WTC11 (cell line): Measurements from ENCODE around the gene MEGF11. TPM values are rescaled to one million over a fixed set of nuclear protein-coding genes. Genes with fewer than 3 reads are reported as not detected.

Experiments
- ATAC-seq: fragments of 200-7000 bp; cut with Tn5 transposase; 2 replicates; pipeline ENCODE4 v1.10.0; 2021; ENCODE audit warnings: mild to moderate bottlenecking, moderate library complexity
- CTCF ChIA-PET: fragments of 300-600 bp; sonication (Branson Sonifier 250); formaldehyde crosslinking; loops from one replicate; lab custom pipeline; 2021; ENCODE audit warnings: antibody characterized with exemption; lab: Charles Lee
- POLR2A ChIA-PET: fragments of 350-600 bp; sonication (Branson Sonifier 250); formaldehyde crosslinking; loops from one replicate; lab custom pipeline; 2021; ENCODE audit warnings: antibody characterized with exemption; lab: Charles Lee
- DNase-seq: peaks from one replicate; pipeline ENCODE4 v3.0.0; 2021; ENCODE audit warnings: low spot score
- H3K27ac Mint-ChIP-seq: 2 replicates; pipeline ENCODE4 v1.8.0; 2021; ENCODE audit warnings: mixed read lengths
- H3K27me3 Mint-ChIP-seq: 2 replicates; pipeline ENCODE4 v1.8.0; 2021; ENCODE audit warnings: low read depth, mild to moderate bottlenecking, moderate library complexity, mixed read lengths
- H3K36me3 Mint-ChIP-seq: 2 replicates; pipeline ENCODE4 v1.8.0; 2021; ENCODE audit warnings: mixed read lengths
- H3K4me1 Mint-ChIP-seq: 2 replicates; pipeline ENCODE4 v1.8.0; 2022; ENCODE audit warnings: mixed read lengths
- H3K4me3 Mint-ChIP-seq: 2 replicates; pipeline ENCODE4 v1.8.0; 2021; ENCODE audit warnings: mild to moderate bottlenecking, moderate library complexity, mixed read lengths
- H3K9me3 Mint-ChIP-seq: 2 replicates; pipeline ENCODE4 v1.8.0; 2021; ENCODE audit warnings: mixed read lengths
- ESRRA ChIP-seq: sonication (generic); formaldehyde crosslinking; IDR thresholded peaks from 2 replicates; pipeline ENCODE4 v1.8.1; 2022; ENCODE audit warnings: mild to moderate bottlenecking, missing genetic modification reagents, borderline replicate concordance
- GABPB1 ChIP-seq: sonication (generic); formaldehyde crosslinking; IDR thresholded peaks from 2 replicates; pipeline ENCODE4 v1.8.1; 2023; ENCODE audit warnings: mild to moderate bottlenecking, missing genetic modification reagents
- OVOL2 ChIP-seq: fragments of 250-450 bp; sonication (Bioruptor Pico); IDR thresholded peaks from 2 replicates; pipeline ENCODE4 v1.9.0; 2021; ENCODE audit warnings: mild to moderate bottlenecking, borderline replicate concordance
- RELA ChIP-seq: sonication (generic); formaldehyde crosslinking; IDR thresholded peaks from 2 replicates; pipeline ENCODE4 v1.8.1; 2022; ENCODE audit warnings: missing genetic modification reagents, mild to moderate bottlenecking, borderline replicate concordance
- ZNF232 ChIP-seq: sonication (generic); formaldehyde crosslinking; IDR thresholded peaks from 2 replicates; pipeline ENCODE4 v1.8.0; 2022; ENCODE audit warnings: mild to moderate bottlenecking, missing genetic modification reagents
- ZNF671 ChIP-seq: fragments of 250-450 bp; sonication (Bioruptor Pico); IDR thresholded peaks from 2 replicates; pipeline ENCODE4 v1.8.0; 2021; ENCODE audit warnings: mild to moderate bottlenecking
- total RNA-seq: library from RNA; stranded (reverse); gene quantifications from 3 replicates; pipeline ENCODE4 v1.2.3, GENCODE V29; 2021
- TF ChIP-seq, protein P1 (sequence below): sonication (generic); formaldehyde crosslinking; IDR thresholded peaks from 2 replicates; pipeline ENCODE4 v1.8.0; 2023; ENCODE audit warnings: missing genetic modification reagents
- TF ChIP-seq, protein P2 (sequence below): sonication (generic); formaldehyde crosslinking; IDR thresholded peaks from 2 replicates; pipeline ENCODE4 v1.8.1; 2023; ENCODE audit warnings: mild to moderate bottlenecking, moderate library complexity, missing genetic modification reagents
- TF ChIP-seq, protein P3 (sequence below): fragments of 250-450 bp; sonication (Bioruptor Pico); IDR thresholded peaks from 2 replicates; pipeline ENCODE4 v1.9.0; 2021; ENCODE audit warnings: moderate library complexity, mild to moderate bottlenecking, inconsistent platforms, borderline replicate concordance
- TF ChIP-seq, protein P4 (sequence below): sonication (generic); formaldehyde crosslinking; IDR thresholded peaks from 2 replicates; pipeline ENCODE4 v1.8.0; 2023; ENCODE audit warnings: missing genetic modification reagents, mild to moderate bottlenecking, borderline replicate concordance
- TF ChIP-seq, protein P5 (sequence below): sonication (generic); formaldehyde crosslinking; IDR thresholded peaks from 2 replicates; pipeline ENCODE4 v1.8.0; 2022; ENCODE audit warnings: missing genetic modification reagents

MEGF11 gene
- total RNA-seq, 1 experiment from 2014 or later: 3.3 TPM

DNA sequence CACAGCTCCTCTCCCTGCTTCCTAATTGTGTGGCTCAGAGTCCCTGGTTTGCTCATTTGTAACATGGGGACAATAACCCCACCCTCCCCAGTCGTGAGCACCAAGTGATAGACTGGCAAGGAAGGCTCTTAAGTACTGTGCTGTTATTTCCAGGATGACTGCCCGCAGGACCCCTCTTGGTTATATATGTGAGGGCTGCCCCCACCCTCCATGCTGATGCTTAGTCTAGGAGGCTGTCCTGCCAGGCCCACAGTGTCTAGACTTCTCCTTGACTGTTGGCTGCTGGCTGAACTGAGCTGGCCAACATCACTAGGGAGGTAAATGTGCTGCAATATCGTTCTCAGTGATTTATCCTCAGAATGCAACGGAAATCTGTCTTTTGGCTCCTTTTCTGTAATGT lies 339.2 kb downstream of the MEGF11 start:
- Mint-ChIP-seq H3K9me3 (no peaks in the 10 kb centered on the region), H3K4me3 (no peak overlapping the region), H3K27me3 (no peaks in the 10 kb centered on the region), H3K4me1 (peaks cover 13% of the 10 kb centered on the region), H3K36me3 (no peaks in the 10 kb centered on the region; the same call in 1 of the 2 replicates), H3K27ac (no peak overlapping the region)
- ChIA-PET CTCF (interaction anchor here (0.6 to 1.4 kb wide), 3 partner anchors 91 to 171 kb away, joined by 3 read pairs; no protein-coding TSS in a partner anchor), POLR2A (no interaction called here)
- no peak for TF ChIP-seq GABPB1 (CRISPR knock-in tag)
- TF ChIP-seq, protein P1, sequence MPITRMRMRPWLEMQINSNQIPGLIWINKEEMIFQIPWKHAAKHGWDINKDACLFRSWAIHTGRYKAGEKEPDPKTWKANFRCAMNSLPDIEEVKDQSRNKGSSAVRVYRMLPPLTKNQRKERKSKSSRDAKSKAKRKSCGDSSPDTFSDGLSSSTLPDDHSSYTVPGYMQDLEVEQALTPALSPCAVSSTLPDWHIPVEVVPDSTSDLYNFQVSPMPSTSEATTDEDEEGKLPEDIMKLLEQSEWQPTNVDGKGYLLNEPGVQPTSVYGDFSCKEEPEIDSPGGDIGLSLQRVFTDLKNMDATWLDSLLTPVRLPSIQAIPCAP (CRISPR knock-in tag): no peak
- TF ChIP-seq, protein P2, sequence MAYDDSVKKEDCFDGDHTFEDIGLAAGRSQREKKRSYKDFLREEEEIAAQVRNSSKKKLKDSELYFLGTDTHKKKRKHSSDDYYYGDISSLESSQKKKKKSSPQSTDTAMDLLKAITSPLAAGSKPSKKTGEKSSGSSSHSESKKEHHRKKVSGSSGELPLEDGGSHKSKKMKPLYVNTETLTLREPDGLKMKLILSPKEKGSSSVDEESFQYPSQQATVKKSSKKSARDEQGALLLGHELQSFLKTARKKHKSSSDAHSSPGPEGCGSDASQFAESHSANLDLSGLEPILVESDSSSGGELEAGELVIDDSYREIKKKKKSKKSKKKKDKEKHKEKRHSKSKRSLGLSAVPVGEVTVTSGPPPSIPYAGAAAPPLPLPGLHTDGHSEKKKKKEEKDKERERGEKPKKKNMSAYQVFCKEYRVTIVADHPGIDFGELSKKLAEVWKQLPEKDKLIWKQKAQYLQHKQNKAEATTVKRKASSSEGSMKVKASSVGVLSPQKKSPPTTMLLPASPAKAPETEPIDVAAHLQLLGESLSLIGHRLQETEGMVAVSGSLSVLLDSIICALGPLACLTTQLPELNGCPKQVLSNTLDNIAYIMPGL (CRISPR knock-in tag): no peak
- TF ChIP-seq, protein P3, sequence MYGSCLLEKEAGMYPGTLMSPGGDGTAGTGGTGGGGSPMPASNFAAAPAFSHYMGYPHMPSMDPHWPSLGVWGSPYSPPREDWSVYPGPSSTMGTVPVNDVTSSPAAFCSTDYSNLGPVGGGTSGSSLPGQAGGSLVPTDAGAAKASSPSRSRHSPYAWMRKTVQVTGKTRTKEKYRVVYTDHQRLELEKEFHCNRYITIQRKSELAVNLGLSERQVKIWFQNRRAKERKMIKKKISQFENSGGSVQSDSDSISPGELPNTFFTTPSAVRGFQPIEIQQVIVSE (CRISPR knock-in tag): no peak
- TF ChIP-seq, protein P4, sequence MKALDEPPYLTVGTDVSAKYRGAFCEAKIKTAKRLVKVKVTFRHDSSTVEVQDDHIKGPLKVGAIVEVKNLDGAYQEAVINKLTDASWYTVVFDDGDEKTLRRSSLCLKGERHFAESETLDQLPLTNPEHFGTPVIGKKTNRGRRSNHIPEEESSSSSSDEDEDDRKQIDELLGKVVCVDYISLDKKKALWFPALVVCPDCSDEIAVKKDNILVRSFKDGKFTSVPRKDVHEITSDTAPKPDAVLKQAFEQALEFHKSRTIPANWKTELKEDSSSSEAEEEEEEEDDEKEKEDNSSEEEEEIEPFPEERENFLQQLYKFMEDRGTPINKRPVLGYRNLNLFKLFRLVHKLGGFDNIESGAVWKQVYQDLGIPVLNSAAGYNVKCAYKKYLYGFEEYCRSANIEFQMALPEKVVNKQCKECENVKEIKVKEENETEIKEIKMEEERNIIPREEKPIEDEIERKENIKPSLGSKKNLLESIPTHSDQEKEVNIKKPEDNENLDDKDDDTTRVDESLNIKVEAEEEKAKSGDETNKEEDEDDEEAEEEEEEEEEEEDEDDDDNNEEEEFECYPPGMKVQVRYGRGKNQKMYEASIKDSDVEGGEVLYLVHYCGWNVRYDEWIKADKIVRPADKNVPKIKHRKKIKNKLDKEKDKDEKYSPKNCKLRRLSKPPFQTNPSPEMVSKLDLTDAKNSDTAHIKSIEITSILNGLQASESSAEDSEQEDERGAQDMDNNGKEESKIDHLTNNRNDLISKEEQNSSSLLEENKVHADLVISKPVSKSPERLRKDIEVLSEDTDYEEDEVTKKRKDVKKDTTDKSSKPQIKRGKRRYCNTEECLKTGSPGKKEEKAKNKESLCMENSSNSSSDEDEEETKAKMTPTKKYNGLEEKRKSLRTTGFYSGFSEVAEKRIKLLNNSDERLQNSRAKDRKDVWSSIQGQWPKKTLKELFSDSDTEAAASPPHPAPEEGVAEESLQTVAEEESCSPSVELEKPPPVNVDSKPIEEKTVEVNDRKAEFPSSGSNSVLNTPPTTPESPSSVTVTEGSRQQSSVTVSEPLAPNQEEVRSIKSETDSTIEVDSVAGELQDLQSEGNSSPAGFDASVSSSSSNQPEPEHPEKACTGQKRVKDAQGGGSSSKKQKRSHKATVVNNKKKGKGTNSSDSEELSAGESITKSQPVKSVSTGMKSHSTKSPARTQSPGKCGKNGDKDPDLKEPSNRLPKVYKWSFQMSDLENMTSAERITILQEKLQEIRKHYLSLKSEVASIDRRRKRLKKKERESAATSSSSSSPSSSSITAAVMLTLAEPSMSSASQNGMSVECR: no peak
- ATAC-seq: no peak
- DNase-seq: no peak

DNA sequence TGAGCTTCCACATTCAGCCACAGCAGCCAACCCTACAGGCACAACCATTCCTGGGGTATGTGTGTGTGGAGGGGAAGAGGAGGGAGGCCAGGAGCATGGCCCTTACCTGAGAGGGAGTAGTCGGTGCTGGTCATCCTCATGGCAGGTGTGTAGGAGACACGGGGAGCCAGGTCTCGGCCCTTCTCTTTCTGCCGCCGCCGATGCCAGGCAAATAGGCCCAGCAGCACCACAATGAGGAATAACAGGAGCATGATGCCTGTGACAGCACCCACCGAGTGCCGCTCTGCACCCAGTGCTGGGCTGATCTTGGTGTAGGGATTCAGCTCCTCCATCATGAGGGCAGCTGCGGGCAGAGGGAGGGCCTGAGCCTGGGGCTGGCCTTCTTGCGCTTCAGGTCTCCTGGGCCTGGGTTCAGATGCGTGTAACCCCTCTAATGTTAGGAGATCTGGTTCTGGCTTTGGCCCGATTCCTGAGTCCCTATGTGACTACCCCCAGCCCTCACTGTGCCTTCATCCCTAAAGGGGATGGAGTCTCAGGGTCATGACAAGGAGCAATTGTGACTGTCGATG lies 339.8 kb downstream of the MEGF11 start:
- CTCF ChIA-PET: no interaction called here
- no peak for ATAC-seq

DNA sequence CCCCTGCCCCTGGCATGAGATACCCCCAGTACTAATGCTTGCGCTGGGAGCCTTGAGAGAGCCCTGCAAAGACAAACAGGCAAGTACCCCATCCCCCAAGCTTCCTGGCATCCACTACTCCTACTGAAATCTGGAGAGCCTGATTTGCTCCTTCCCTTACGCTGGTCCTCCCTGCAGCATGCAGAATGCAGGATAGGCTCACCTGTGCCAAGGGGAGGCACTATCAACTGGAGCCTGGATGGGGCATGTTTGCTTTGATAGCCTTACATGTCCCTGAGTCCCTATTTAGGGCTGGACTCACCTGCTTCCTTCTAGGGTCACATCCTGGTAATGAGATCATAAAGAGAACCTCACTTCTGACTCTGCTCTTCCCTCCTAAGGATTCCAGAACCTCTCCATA lies 341.3 kb downstream of the MEGF11 start:
- no peaks in the 10 kb centered on the region; the same call in 1 of the 2 replicates for H3K36me3 Mint-ChIP-seq
- TF ChIP-seq, protein P5, sequence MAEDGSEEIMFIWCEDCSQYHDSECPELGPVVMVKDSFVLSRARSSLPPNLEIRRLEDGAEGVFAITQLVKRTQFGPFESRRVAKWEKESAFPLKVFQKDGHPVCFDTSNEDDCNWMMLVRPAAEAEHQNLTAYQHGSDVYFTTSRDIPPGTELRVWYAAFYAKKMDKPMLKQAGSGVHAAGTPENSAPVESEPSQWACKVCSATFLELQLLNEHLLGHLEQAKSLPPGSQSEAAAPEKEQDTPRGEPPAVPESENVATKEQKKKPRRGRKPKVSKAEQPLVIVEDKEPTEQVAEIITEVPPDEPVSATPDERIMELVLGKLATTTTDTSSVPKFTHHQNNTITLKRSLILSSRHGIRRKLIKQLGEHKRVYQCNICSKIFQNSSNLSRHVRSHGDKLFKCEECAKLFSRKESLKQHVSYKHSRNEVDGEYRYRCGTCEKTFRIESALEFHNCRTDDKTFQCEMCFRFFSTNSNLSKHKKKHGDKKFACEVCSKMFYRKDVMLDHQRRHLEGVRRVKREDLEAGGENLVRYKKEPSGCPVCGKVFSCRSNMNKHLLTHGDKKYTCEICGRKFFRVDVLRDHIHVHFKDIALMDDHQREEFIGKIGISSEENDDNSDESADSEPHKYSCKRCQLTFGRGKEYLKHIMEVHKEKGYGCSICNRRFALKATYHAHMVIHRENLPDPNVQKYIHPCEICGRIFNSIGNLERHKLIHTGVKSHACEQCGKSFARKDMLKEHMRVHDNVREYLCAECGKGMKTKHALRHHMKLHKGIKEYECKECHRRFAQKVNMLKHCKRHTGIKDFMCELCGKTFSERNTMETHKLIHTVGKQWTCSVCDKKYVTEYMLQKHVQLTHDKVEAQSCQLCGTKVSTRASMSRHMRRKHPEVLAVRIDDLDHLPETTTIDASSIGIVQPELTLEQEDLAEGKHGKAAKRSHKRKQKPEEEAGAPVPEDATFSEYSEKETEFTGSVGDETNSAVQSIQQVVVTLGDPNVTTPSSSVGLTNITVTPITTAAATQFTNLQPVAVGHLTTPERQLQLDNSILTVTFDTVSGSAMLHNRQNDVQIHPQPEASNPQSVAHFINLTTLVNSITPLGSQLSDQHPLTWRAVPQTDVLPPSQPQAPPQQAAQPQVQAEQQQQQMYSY (CRISPR knock-in tag): no peak
- TF ChIP-seq ZNF671 (no peak), OVOL2 (CRISPR knock-in tag) (no peak)
- DNase-seq (no peak), ATAC-seq (no peak)
- H3K27ac Mint-ChIP-seq: no peak overlapping the region
- no peaks in the 10 kb centered on the region for H3K27me3 Mint-ChIP-seq
- ChIA-PET CTCF (interaction anchor here (1.2 kb wide), 1 partner anchor 9 kb away, joined by 3 read pairs; no protein-coding TSS in a partner anchor), POLR2A (no interaction called here)
- peaks cover 9% of the 10 kb centered on the region for H3K4me1 Mint-ChIP-seq
- no peaks in the 10 kb centered on the region for H3K9me3 Mint-ChIP-seq
- no peak overlapping the region for H3K4me3 Mint-ChIP-seq

More for the DNA sequence above, 339.8 kb downstream of the MEGF11 start:
- Mint-ChIP-seq H3K36me3 (no peaks in the 10 kb centered on the region; the same call in 1 of the 2 replicates), H3K4me1 (peaks cover 13% of the 10 kb centered on the region), H3K27ac (peak overlapping the region; percentile 46; the same call in 1 of the 2 replicates), H3K4me3 (no peak overlapping the region), H3K9me3 (no peaks in the 10 kb centered on the region), H3K27me3 (no peaks in the 10 kb centered on the region)
- TF ChIP-seq ZNF671 (no peak), ZNF232 (CRISPR knock-in tag) (no peak), GABPB1 (CRISPR knock-in tag) (no peak), ESRRA (CRISPR knock-in tag) (no peak), RELA (no peak)
- POLR2A ChIA-PET: no interaction called here
- DNase-seq: no peak
